NCI-H2107 treated with DMSO at 0.1 percent for 48 hours (cell line): ENCODE measurements around the gene UNC5B.

ENCODE experiments used
- DNase-seq: peaks from one replicate; lab custom pipeline; 2025; ENCODE audit not compliant: unreplicated experiment; lab: John Stamatoyannopoulos, UW

The UNC5B gene

DNA sequence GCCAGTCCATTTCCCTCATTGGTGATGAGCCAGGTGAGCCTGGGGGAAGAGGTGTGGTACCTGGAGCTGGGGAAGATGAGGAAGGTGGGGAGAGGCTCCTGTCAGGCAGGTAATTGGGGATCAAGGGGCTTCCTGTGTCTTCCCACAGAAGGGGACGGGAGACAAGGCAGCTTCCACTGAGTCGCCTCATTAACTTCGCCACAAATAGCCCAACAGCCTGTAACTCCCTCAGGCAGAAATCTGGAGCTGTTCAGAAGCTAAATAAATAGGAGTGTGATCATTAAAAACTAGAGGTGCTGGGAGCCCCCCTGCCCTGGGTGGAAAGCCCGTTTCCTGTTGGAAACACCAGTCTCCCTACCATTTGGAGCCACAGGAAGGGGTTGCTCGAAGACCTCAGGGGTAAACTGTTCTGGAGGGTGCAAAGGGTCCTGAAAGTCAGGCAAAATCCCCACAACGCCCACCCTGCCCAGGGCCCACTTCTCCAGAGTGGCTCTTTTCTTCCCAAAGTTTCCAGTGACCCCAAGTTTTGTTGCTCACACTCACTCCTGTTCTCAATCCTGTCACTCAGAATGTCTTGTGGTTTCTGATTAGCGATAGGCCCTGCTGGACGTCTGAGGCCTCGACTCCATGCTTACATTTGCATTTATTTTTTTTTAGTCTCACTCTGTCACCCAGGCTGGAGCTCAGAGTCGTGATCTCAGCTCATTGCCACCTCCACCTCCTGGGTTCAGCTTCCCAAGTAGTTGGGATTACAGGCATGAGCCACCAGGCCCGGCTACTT lies 25.7 kb downstream of the UNC5B start:
- DNase-seq = no peak

DNA sequence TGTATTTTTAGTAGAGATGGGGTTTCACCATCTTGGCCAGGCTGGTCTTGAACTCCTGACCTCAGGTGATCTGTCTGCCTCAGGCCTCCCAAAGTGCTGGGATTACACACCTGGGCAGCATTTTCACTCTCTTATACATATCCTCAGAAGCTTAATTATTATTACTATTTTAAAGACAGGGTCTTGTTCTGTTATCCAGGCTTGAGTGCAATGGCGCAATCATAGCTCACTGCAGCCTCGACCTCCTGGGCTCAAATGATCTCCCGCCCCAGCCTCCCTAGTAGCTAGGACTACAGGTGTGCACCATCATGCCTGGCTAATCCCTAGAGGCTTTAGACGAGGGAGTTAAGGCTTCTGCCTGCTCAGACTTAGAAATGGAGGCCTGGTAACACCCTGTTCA lies 26.3 kb downstream of the UNC5B start:
- no peak for DNase-seq

DNA sequence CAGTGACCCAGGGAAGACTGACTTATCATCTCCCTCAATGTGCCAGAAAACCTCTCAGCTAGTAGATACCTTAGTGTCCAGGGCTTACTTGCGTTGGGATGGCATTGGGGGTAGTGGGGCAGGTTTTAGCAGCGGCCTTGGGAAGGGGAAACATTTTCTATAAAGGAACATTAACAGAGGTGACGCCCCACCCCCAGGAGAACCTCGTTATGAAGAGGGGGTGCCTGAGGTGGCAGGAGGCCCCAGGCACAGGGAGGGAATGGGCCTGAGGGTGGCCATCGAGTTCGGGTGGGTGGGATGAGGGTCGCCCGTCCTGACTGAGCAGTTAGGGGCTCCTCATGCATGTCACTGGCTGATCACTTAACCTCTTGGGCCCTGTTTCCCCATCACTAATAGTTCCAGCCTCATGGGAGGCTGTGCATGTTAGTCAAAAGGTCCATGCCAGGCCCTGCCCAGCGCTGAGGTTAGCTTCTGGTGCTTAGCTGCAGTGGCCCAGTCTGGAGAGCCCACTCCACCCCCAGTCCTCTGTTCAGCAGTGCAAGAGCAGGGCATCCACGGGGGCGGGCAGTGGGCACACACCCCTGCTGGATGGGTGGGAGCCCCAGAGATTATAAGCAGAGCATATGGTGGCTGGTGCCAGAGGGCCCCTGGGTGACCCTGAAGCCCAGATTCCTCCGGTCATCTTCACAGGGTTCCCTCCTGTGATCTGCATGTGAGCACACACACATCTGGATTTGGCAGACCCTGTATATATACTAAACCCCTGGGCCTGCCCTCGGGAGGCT lies 27.0 kb downstream of the UNC5B start:
- no peak for DNase-seq

DNA sequence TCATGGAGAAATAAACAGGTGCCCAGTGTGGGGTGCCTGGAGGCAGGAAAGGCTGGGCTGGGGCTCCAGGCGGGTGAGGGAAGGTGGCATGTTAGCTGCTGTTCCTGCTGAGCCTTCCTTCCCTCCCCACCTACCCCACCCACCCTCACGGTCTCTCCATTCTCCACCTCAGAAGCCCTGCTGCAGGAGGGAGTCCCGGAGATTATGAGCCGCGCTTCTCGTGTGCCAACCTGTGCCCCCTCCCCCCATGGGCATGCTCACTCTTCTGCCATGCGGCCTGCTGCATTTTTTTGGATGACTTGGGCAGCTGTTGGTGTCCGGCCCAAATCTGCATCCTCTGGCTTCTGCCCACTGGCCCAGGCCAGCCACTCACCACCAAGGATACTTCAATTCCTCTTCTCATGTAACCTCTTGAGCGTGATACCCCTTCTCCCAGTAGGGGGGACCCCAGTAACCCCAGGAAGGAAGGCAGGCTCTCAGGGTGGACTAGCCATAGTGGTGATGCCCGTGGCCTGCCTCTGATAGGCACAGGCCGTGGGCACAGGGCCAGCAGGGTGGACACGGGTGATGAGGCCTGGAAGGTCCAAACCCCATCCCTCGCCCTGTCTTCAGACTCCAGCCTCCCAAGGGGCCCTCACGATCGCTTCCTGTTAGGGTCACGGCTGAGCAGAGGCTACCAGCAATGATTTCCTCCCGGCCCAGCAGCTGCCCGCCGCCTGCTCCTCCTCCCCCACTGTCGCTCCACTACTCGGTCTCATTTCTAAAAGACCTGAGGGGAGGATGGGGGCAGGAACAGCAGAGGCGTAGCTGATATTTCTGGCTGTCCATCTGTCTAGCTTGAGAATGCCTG lies 27.8 kb downstream of the UNC5B start:
- no peak for DNase-seq

DNA sequence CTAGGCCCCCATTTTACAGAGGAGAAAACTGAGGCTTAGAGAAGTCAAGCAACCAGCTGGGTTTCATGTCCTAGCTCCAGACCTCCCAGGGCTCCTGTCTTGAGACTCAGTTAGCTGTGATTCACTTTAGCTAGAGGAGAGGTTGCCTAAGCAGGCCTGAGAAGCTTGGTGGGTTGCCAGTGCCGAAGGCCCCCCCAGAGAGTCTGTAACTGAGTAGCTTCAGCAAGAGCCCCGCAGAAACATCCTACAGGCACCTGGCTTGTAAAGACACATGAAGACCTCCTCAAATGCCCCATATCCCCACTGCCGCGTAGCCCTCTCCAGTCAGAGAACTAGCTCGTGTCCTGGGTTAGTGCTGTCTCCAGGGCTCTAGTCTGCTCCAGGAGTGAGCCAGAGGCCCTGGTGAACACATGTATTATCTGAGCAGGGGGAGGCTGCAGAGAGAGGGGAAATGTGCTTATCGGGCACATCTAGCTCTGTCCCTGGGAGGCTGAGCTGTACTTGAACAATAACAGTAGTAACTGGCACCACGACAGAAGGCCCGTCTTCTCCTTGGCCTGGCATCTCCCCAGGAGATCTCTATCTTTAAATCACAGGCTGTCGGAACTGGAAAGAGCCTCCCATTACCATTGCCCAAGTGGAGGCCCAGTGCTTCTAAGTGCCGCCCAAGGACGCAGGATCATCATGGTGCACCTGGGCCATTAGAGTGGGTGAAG lies 28.9 kb downstream of the UNC5B start:
- no peak for DNase-seq

DNA sequence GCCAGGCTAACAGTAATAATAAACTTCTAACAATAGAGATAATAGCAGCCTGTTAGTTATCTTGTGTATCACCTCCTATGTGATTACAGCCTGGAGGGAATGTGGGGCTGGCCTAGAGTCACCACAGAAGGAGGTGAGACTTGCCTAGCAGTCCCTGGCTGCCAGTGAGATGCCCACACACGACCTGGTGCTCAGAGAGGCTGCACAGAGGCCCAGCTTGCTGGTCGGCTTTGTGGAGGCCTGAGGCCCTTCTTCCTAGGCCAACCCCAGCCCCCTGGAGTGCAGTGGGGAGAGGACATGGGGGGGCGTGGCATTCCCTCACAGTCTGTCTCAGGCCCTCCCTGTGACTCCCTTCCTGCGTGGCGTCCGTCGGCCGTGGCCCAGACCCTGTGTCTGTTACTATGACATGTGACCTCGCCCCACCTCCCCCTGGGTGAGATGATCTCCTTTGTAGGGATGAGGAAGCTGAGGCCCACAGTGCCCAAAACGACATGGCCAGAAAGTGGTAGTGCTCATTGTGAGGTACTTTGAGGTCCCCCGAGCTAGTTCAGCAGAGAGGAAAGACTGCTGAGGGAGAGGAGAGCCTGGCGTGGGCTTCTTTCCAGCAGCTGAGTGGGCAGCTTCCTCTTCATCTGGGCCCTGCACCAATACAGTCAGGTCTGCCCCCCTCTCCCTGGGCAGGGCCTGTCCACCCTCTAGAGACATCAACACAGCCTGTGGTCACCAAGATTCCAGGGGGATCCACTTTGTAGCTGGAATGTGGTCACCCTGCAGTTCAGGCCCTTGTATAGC lies 29.7 kb downstream of the UNC5B start:
- no peak for DNase-seq

DNA sequence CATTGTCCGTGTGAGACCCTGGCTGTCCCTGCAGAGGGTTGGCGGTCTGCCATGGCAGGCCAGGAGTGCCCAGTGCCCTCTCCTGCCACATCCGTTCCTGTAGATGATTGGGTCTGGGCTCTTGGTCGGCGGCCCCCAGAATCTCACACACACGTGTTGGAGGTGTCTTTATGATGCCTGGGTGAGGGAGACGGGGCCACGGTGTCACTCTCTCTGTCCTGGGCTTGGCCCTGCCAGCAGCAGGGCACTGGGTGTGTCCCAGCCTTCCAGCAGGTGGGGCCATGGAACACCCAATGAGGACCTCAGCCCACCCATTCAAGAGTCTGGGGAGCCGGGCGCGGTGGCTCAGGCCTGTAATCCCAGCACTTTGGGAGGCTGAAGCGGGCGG lies 30.2 kb downstream of the UNC5B start:
- no peak for DNase-seq

DNA sequence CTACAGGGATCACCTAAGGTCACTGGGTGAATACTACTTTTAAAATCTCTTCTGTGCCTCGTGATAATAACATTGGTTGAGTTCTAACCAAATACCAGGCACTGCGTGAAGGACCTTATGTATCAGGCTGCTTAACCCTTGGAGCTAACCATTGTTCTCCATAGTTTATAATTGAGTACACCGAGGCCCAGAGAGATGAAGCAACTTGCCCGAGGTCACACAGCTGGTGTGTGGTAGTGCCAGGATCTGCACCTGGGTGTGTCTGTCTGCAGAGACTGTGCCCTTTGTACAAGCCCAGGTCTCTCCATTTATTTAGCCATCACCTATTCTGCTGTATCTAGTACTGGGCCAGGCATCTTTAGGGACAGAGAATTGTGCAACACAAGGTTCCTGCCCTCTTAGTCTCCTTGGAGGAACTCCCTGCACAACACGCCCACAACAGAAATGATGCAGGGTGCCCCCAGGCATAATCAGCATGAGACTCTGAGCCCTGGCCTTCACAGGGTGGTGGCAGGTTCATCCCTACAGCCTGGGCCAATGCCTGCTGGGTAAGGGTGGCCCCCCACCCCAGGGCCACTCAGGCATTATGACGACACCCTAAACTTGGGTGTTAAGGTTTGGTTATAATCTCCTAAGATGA lies 31.5 kb downstream of the UNC5B start:
- no peak for DNase-seq

DNA sequence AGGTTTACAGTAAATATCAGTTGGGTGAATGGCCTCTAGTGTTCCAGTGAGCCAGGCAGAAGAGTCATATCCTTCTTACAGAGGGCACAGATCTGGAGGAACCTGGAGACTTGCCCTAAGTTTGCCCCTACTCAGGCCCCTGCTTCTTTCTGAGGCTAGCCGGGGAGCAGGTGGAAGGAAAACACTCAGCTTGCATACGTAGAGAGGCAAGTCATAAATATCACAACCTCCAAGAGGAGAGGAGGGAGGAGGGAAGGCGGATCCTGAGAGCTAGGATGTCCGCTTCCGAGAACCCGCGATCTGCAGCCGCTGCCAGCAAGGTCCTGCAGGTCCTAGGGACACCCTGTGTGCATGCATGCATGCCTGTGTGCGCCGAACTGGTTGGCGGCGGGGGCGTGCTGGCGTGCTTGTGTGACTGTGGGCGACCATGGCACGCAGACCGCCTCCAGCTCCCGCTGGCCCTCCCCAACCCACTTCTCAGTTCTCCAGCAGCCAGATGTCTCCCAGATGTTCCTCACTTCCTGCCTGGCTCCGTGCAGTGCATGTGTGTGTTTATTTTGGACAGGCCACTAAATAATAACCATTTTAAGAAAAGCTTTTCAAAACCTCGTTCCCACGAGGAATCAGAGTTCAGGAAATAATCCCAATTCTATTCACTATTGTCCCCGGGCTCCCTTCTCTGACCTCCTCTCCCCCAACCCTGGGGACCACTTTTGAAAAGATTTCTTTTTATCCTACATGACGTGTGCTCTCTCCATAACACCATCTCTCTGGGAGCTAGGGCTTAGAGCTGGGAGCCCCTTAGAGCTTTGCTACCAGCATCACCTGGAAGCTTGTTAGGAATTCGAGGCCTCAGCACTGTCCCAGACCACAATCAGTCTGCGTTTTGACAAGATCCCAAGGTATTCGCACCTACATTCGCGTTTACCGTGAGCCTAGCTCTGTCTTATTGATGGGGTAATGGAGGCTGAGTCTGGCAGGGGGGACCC lies 32.4 kb downstream of the UNC5B start:
- no peak for DNase-seq

DNA sequence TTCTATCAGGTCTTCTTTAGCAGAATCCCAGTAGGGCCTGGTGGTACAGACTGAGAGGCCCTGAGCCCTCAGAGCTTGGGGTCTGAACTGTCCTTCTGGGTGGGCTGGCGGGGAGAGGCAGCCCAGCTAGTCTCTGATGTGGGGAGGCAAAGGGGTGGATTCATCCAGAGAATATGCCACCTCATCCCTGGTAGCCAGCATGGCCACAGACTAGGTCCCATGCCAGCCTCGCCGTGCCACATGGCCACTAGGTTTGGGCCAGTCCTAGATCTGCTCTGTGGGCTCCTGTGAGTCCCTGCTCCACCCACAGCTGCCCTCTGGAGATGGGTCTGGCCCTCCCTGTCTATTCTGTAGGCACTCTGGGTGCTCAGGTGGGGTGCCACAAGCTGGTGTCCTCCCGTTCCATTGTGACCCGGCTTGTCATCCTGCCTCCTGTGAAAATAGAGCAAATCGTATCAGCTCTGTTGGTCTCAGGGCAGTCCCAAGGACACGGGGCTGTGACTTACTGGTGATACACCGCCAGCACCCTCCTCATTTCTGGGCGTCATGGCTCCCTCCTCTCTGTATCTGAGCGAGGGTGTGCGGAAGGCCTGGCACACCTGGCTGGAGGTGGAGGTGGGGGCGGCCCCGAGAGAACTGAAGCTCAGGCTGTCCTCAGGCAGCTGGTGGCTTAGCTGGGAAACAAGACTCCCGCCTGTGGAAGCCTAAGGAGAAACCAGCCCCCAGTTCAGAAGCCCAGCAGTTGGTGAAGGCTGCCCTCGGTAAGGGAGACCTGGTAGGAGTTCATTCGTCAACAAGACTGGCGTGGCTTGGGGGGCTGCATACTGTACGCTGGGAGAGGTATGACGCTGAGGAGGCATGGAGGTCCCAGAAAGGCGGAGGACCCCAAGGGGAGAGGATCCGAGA lies 33.3 kb downstream of the UNC5B start:
- DNase-seq = no peak

DNA sequence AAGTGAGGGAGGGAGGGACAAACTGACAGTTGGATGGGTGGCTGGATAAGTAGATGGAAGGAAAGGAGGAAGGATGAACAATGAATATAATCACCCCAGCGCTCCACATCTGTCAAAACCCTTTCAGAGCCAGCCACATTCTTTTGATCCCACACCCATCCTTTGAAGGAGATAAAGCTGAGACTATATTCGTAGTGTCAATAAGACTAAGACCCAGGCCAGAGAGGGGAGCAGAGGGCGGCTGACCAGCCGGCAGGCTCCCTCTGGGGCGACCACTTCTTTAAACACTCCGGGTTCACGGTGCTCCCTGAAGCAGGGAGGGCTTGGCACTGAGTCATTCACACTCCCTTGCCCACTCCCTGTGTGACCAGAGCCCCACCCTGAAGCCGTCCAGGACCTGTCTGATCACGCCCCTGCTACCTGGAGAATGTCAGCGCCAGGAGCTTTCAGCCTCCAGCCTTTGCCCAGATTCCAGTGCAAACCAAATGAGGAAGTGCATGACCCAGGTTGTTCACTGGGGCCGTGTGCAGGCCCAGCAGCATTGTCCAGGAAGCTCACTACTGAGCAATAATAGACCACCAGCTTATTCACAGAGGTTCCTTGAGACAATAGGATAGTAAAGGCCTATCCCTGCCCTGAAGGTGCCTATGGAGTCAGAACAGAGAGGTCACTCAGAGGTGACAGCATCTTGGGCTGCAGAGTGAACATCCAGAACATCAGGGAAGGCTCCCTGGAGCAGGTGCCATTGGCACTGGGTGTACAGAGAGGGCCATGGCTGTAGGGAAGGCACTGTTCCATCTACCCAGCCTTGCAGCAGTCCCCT lies 34.4 kb downstream of the UNC5B start:
- DNase-seq = no peak

DNA sequence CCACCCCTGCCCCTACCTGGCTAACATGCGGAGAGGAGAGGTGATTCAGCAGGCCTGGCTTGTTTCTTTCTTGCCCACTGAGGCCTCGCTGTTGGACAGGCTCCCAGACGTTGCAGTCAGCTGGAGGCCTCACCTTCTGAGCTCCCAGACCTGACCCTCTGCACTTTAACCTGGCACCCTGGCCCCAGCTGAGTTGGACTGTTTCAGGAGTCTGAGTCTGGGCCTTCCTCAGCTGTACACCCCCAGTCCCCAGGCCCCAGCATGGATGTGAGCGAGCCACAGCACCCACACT lies 35.0 kb downstream of the UNC5B start:
- no peak for DNase-seq

DNA sequence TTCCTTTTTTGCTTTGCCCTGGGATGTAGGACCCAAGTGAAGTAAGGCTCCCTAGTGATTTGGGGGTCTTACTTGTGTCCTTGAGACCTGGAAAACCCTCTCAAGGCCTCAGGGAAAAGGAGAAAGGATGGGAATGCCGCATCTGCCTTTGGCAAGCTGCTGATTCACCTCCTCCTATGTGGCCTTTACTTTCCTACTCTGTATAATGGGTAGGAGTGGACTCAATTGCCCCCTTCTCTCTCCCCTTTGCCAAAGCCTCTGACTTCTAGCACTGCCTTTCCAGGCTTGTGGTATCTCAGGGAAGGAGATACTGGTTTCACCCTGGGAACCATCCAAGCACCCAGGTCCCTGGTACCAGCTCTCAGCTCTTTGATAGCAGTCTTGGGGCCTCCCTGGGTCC lies 35.4 kb downstream of the UNC5B start:
- DNase-seq = no peak

DNA sequence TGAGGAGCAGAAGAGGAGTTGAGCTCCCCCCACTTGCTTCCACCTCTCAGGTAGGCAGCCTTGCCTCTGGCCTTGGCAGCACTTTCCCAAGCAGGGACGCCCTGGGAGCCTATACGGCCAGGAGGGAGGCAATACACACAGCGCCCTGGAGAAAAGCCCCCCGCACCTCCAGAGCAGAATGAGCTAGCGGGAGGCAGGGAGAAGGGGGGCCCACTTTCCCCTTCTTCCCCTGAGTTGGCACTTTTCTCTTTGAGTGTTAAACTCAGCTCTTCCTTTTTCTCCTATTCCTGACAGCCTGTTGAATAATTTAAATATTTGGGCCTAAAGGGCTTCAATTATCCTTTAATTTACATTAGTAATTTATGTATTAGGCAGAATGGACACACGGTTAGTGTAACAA lies 35.8 kb downstream of the UNC5B start:
- no peak for DNase-seq

DNA sequence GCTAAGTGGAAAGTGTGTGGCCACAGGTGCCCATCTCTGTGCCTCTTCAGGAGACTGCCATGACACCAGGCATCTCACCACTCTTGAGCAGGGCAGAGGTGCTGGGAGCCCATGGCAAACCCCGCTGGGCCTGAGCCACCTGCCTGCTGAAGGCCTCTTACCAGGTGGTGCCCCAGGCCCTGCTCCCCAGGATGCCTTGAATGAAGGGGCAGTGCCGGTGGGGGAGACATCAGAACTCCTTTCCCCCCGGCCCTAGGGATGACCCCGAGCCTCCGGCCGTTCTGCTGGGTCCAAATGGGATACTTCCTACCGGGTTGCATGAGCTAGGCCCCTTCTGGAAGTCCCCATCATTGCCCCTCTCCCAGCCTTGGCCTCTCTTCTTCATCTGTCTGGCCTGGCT lies 37.6 kb downstream of the UNC5B start:
- DNase-seq = no peak

DNA sequence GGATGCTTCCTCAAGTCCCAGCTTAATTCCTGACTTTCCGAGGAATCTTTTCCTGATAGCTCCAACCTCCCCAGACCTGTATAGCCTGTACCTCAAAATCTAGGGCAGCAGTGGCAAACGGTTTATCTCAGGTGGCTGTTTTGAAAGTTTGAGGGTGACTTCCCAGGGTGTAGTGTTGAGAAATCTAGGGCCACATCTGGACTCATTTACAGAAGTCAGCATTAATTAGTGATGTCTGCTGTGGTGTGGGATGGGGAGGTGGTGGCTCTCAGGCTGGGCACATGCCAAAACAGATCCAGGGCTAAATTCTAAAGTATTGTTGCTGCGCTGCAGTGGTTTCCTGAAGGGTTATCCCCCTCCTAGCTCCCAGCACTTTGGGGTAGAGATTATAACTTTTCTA lies 38.0 kb downstream of the UNC5B start:
- DNase-seq = no peak

DNA sequence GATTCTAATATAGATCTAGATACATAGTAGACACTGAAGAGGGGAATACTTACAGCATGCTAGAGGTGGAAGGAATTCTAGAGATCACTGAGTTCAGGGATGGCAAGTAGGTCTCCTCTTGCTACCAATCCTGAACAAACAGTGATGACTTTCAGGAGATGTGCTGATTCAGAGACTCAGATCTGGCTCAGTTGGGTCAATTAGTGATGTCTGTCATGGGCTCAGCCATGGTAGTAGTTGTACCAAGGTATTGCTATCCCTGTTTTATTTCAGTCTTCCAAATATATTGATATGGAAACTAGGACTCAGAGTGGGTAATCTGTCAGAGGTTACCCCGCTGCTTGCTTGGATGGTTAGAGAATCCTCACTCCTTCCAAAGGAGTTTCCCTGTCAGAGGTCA lies 38.5 kb downstream of the UNC5B start:
- no peak for DNase-seq
